ENCODE results near the gene APOO. TPM values are rescaled to one million over a fixed set of nuclear protein-coding genes. Genes with fewer than 3 reads are reported as not detected.

The APOO gene
- total RNA-seq, 1 experiment from 2014 or later = 28.0 TPM

DNA sequence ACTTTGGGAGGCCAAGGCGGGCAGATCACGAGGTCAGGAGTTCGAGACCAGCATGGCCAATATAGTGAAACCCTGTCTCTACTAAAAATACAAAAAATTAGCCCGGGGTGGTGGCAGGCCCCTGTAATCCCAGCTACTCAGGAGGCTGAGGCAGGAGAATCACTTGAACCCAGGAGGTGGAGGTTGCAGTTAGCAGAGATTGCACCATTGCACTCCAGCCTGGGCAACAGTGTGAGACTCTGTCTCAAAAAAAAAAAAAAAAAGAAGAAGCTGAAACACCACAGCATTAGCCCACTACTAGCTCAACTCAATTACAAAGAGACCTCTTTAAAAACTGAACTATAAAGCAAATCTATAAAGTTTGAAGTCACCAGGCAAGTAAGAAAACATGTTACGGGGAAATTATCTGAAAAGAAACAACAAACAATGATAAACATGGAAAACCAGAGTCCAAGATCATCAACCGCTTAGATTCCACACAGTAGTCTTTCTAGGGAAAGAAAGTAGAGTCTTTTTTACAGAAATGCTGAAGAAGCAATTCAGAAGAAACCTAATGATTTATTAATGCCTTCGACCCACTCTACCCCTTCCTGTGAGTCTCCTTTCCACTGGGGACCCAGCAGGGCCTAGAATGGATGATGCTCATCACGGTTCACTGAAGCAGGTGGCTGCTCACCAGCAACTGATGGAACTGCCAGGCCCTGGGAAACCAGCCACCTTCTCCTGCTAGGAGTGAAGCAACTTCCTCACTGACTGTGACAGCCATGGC is 118.2 kb downstream of the APOO start:
- no peaks in the 10 kb centered on the region for H3K9me3 ChIP-seq (replicated peaks)
- no peak overlapping the region for H3K4me3 ChIP-seq
- no peak for DNase-seq (ENCODE audit: low read depth in 1 of 2, low spot score in 2 of 2)
- no peaks in the 10 kb centered on the region for H3K27me3 ChIP-seq (replicated peaks)
- H3K36me3 ChIP-seq = peaks cover 14% of the 10 kb centered on the region
- peaks cover 8% of the 10 kb centered on the region for H3K4me1 ChIP-seq (replicated peaks)
- no peak overlapping the region for H3K27ac ChIP-seq

DNA sequence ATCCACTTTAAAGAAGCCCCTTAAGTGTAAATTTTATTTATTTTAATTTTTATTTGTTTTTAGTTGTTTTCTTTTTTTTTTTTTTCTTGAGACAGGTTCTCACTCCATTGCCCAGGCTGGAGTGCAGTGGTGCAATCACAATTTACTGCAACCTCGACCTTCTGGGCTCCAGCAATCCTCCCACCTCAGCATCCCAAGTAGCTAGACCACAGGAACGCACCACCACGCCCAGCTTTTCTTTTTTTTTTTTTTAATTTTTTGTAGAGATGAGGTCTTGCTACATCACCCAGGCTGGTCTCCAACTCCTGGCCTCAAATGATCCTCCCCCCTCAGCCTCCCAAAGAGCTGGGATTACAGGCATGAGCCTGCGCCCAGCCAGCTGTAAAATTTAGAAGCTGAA is 118.8 kb downstream of the APOO start:
- H3K9me3 ChIP-seq (replicated peaks) = no peaks in the 10 kb centered on the region
- H3K4me1 ChIP-seq (replicated peaks) = peaks cover 8% of the 10 kb centered on the region
- DNase-seq (ENCODE audit: low read depth in 1 of 2, low spot score in 2 of 2) = no peak
- peaks cover 18% of the 10 kb centered on the region for H3K36me3 ChIP-seq
- H3K27me3 ChIP-seq (replicated peaks) = no peaks in the 10 kb centered on the region
- H3K27ac ChIP-seq = no peak overlapping the region
- no peak overlapping the region for H3K4me3 ChIP-seq

DNA sequence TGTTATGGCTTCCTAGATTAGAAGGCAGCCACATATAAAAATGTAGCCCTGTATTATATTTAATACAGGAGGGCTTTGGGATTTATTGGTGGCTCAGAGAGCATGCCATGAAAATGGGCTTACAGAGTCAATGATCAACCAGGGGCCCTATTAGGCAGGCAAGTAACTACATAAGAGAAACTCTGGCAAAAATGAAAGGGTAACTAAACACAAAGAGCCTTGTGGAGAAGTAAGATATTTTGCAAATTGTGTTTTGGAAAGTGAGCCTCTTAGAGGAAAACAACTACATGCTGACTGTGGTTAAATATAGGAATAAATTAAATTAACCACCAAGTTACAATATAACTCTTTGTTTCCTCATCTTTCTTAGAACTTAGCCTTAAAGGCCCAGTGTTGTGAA is 119.2 kb downstream of the APOO start:
- Histone ChIP-seq H3K9me3 (replicated peaks) (no peaks in the 10 kb centered on the region), H3K27ac (no peak overlapping the region), H3K36me3 (peaks cover 21% of the 10 kb centered on the region), H3K27me3 (replicated peaks) (no peaks in the 10 kb centered on the region), H3K4me3 (no peak overlapping the region), H3K4me1 (replicated peaks) (peaks cover 8% of the 10 kb centered on the region)
- no peak for DNase-seq (ENCODE audit: low read depth in 1 of 2, low spot score in 2 of 2)

DNA sequence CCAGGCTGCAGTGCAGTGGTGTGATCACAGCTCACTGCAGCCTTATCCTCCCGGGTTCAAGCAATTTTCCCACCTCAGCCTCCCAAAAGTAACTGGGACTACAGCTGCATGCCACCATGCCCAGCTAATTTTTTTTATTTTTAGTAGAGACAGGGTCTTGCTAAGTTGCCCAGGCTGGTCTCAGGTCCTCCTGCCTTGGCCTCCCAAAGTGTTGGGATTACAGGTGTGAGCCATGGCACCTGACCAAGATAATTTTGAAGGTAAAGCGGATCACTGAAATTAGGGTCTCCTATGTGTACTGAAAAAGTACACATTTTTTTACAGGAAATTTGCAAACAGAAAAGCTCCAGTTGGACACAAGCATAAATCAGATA is 120.0 kb downstream of the APOO start:
- H3K9me3 ChIP-seq (replicated peaks) = no peaks in the 10 kb centered on the region

DNA sequence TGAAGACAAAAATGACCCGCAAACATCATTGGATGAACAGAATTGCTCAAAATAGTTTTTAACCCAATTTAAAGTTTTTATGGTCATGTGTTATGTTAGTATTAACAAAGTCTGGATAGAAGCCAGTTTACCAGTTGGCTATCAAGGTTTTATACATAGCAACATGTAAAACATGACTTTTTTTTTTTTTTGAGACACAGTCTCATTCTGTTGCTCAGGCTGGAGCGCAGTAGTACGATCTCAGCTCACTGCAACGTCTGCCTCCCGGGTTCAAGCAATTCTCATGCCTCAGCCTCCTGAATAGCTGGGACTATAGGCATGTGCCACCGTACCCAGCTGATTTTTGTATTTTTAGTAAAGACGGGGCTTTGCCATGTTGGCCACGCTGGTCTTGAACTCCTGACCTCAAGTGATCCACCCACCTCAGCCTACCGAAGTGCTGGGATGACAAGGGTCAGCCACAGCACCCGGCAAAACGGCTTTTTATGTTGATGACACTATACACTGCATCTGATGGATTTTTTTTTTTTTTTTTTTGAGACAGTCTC is 121.4 kb downstream of the APOO start:
- no peaks in the 10 kb centered on the region for H3K27me3 ChIP-seq (replicated peaks)
- H3K36me3 ChIP-seq = peaks cover 21% of the 10 kb centered on the region
- H3K27ac ChIP-seq = no peak overlapping the region
- no peaks in the 10 kb centered on the region for H3K9me3 ChIP-seq (replicated peaks)
- DNase-seq (ENCODE audit: low read depth in 1 of 2, low spot score in 2 of 2) = no peak
- peaks cover 14% of the 10 kb centered on the region for H3K4me1 ChIP-seq (replicated peaks)
- H3K4me3 ChIP-seq = no peak overlapping the region

More for the DNA sequence above, 120.0 kb downstream of the APOO start:
- Histone ChIP-seq H3K27ac (no peak overlapping the region), H3K27me3 (replicated peaks) (no peaks in the 10 kb centered on the region), H3K36me3 (peaks cover 21% of the 10 kb centered on the region), H3K4me3 (no peak overlapping the region), H3K4me1 (replicated peaks) (peaks cover 8% of the 10 kb centered on the region)
- no peak for DNase-seq (ENCODE audit: low read depth in 1 of 2, low spot score in 2 of 2)

DNA sequence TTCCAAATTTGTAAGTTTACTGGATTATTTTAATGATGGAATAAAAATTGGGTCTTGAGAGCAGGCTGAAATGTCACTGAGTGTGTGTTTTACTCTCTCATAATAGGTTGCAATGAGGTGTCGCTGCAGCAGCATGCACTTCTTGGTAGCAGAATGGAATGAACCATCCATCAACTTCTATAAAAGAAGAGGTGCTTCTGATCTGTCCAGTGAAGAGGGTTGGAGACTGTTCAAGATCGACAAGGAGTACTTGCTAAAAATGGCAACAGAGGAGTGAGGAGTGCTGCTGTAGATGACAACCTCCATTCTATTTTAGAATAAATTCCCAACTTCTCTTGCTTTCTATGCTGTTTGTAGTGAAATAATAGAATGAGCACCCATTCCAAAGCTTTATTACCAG is 122.2 kb downstream of the APOO start:
- Histone ChIP-seq H3K27ac (no peak overlapping the region), H3K4me1 (replicated peaks) (peaks cover 18% of the 10 kb centered on the region), H3K27me3 (replicated peaks) (no peaks in the 10 kb centered on the region), H3K36me3 (peaks cover 21% of the 10 kb centered on the region), H3K9me3 (replicated peaks) (no peaks in the 10 kb centered on the region), H3K4me3 (no peak overlapping the region)
- DNase-seq (ENCODE audit: low read depth in 1 of 2, low spot score in 2 of 2) = no peak

DNA sequence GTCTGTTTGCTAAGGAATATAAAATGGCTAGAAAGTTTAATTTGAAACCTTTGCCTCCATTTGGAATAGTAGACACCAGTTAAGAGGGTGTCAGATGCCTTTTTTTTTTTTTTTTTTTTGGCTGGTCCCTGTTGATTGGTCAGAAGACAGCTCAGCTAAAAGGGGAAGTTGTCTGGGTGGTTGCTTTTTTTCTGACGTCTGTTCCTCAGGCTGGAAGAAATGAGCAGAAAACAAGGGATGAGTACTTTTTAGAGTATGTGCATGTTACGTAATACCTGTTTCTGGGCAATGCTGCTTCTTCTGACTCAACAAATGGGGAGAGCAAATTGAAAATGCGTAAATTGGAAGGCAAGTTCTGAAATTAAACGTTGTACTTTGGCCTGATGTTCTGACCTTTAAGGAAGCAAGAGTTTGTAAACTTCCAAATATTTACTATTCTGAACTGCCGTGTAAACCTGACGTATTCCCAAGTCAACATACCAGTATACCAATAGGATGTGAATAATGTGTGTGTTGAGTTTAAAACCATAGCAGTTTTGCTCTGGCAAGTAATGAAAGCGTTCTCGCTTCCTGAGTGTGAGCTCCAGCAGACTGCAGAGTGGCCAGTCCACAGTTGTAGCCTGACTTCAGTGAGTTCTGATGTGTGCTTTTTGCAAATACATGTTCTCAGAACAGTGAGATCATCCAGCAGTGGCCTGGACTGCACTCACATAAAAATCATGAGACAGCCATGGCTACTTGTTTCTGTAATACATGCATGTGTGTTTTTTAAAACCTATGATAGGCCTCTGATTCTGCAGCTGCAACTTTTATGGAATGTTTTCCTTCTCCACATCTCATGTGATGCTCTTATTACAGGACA is 123.0 kb downstream of the APOO start:
- peak in 1 of 2 experiments; percentile 26 for DNase-seq (ENCODE audit: low read depth in 1 of 2, low spot score in 2 of 2)

DNA sequence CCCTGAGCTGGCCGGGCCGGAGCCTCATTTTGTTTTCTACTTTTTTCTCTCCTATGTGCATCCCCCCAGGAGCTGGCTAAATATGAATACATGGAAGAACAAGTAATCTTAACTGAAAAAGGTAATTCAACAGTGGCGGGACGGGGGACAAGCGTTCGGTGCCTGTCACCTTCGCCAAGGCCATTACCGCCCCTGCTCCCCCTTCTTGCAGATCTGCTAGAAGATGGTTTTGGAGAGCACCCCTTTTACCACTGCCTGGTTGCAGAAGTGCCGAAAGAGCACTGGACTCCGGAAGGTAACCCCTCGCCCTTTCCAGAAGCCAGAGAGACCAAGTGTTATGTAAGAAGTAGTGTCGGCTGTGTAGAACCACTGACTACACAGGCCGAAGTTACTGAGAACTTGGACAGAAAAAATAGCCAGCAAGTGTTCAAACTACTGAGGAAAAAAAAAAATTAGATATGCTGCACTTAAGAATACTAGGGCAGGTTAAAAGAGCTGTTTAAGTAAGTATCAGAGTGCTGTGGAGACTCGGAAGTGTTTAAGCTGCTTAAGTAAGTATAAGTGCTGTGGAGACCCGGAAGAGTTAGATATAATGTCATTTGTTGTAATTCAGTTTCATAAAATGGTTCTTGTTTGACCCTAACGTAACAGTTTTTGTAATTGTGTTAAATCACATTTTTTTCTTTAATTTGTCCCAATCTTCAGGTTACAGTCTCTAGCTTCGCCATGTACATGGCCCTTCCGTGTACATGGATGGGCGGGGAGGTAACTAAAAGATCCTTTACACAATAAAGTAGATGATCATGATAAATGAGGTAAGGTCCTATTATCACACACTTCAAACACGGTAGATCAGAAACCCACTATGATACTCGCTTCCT is 123.9 kb downstream of the APOO start:
- peak in 1 of 2 experiments; percentile 20 for DNase-seq (ENCODE audit: low read depth in 1 of 2, low spot score in 2 of 2)
- no peaks in the 10 kb centered on the region for H3K9me3 ChIP-seq (replicated peaks)
- 0 out of 2 replicates have a peak overlapping the region, but pooled peaks have one; percentile 34 for H3K27ac ChIP-seq

More for the DNA sequence above, 123.0 kb downstream of the APOO start:
- peak overlapping the region; percentile 51 for H3K4me3 ChIP-seq
- H3K27me3 ChIP-seq (replicated peaks) = no peaks in the 10 kb centered on the region
- H3K27ac ChIP-seq = 0 out of 2 replicates have a peak overlapping the region, but pooled peaks have one; percentile 34
- no peaks in the 10 kb centered on the region for H3K9me3 ChIP-seq (replicated peaks)
- H3K36me3 ChIP-seq = peaks cover 21% of the 10 kb centered on the region
- H3K4me1 ChIP-seq (replicated peaks) = peaks cover 18% of the 10 kb centered on the region

More for the DNA sequence above, 123.9 kb downstream of the APOO start:
- peaks cover 24% of the 10 kb centered on the region for H3K4me1 ChIP-seq (replicated peaks)
- peaks cover 21% of the 10 kb centered on the region for H3K36me3 ChIP-seq
- H3K27me3 ChIP-seq (replicated peaks) = no peaks in the 10 kb centered on the region
- H3K4me3 ChIP-seq = peak overlapping the region; percentile 51

Other genes starting within 250 kb of the APOO start
- gene PRDX4, start 240.4 kb downstream of the APOO start, total RNA-seq (2014; rRNA removed; shearing (Covaris generic)) = 176 and 357 TPM in 2 replicates
- 68.9 and 91.6 TPM in 2 replicates for gene ACOT9, start 164.7 kb downstream of the APOO start, total RNA-seq (2014; rRNA removed; shearing (Covaris generic))
- 60.2 and 114 TPM in 2 replicates for gene SAT1, start 124.8 kb downstream of the APOO start, total RNA-seq (2014; rRNA removed; shearing (Covaris generic))
- not detected in 2 replicates for gene CXorf58, start 68 bp upstream of the APOO start, total RNA-seq (2014; rRNA removed; shearing (Covaris generic))
- gene KLHL15, start 119.2 kb upstream of the APOO start, total RNA-seq (2014; rRNA removed; shearing (Covaris generic)) = 9.4 and 12.8 TPM in 2 replicates
- 100 and 162 TPM in 2 replicates for gene EIF2S3, start 147.0 kb upstream of the APOO start, total RNA-seq (2014; rRNA removed; shearing (Covaris generic))
- 15.6 and 29.9 TPM in 2 replicates for gene ZFX, start 241.8 kb upstream of the APOO start, total RNA-seq (2014; rRNA removed; shearing (Covaris generic))

Data from SJSA1 (cell line).